ENCODE data around the gene PRG2. TPM values are rescaled to one million over a fixed set of nuclear protein-coding genes. Genes with fewer than 3 reads are reported as not detected.

The PRG2 gene
- total and polyA plus RNA-seq, 9 of the 15 experiments (the other 6 are each of a cell fraction or from before 2014, with no cell fraction given): 1.8 to 78.0 (median 26.6) TPM

DNA sequence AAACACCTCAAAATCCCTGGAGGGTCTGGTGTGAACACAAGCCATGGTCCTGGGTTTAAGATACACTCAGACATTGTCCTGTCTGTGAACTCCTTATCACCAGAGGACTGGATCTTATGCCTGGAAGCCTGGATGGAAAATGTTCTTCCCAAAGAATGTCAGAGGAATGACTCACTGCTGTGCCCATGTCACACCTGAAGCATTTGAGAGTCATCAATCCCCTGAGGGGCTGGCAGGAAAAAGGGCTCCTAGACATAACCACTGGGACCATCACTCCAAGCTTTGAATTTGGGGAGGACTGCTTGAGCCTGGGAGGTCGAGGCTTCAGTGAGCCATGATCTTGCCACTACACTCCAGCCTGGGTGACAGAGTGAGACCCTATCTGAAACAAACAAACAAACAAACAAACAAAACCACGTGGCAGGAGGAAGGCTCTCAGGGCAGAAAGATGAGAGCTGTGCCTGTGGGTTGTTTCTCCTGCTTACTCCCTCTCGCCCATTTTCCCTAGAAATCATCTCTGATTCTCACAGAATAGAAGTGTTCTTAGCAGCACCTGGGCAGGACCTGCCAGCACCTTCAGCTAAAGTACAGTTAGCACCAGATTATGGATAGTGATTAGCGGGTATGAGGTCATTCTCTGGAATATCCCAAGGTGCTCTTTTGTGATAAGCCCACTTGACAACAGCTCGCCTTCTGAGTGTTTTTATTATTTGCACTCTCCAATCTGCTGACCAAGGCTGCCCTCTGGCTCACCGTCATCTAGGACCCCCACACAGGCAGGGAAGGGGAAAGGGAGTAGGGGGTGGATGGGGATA, 11.9 kb upstream of the PRG2 start (continued):
- no peak for TF ChIP-seq STAG1 (CRISPR knock-in tag; IDR thresholded peaks at IDR 0.05; ENCODE audit: borderline replicate concordance)
- TF ChIP-seq, protein P1, sequence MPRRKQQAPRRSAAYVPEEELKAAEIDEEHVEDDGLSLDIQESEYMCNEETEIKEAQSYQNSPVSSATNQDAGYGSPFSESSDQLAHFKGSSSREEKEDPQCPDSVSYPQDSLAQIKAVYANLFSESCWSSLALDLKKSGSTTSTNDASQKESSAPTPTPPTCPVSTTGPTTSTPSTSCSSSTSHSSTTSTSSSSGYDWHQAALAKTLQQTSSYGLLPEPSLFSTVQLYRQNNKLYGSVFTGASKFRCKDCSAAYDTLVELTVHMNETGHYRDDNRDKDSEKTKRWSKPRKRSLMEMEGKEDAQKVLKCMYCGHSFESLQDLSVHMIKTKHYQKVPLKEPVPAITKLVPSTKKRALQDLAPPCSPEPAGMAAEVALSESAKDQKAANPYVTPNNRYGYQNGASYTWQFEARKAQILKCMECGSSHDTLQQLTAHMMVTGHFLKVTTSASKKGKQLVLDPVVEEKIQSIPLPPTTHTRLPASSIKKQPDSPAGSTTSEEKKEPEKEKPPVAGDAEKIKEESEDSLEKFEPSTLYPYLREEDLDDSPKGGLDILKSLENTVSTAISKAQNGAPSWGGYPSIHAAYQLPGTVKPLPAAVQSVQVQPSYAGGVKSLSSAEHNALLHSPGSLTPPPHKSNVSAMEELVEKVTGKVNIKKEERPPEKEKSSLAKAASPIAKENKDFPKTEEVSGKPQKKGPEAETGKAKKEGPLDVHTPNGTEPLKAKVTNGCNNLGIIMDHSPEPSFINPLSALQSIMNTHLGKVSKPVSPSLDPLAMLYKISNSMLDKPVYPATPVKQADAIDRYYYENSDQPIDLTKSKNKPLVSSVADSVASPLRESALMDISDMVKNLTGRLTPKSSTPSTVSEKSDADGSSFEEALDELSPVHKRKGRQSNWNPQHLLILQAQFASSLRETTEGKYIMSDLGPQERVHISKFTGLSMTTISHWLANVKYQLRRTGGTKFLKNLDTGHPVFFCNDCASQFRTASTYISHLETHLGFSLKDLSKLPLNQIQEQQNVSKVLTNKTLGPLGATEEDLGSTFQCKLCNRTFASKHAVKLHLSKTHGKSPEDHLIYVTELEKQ (CRISPR knock-in tag; IDR thresholded peaks at IDR 0.05): no peak
- peak; percentile 89 for TF ChIP-seq CBFA2T3 (IDR thresholded peaks at IDR 0.05)
- TF ChIP-seq POLR2A (conservative IDR thresholded peaks at IDR 0.05): peak; percentile 44; the same call in 1 of the 2 replicates
- no peak for TF ChIP-seq NFYB (IDR thresholded peaks at IDR 0.05; ENCODE audit: extremely low read depth, insufficient read length)
- no peak for TF ChIP-seq ZNF274 (IDR thresholded peaks at IDR 0.05; ENCODE audit: borderline replicate concordance, low read depth, low read length)
- no peak for TF ChIP-seq RREB1 (CRISPR knock-in tag; IDR thresholded peaks at IDR 0.05)
- TF ChIP-seq NRF1 (conservative IDR thresholded peaks at IDR 0.05 in 1 of 2, IDR thresholded peaks at IDR 0.05 in 1 of 2): 0 out of 4 replicates have a peak, but pooled peaks of 1 of the 2 experiments have one; percentile 27
- no peak for TF ChIP-seq PRPF4 (IDR thresholded peaks at IDR 0.05; ENCODE audit: insufficient read depth, low read depth, low read length, poor library complexity, severe bottlenecking)
- TF ChIP-seq RUNX1 (IDR thresholded peaks at IDR 0.05; ENCODE audit: low read depth): no peak
- no peak for TF ChIP-seq FOS (IDR thresholded peaks at IDR 0.05; ENCODE audit: extremely low read depth, insufficient read length)
- TF ChIP-seq ZNF75A (CRISPR knock-in tag; IDR thresholded peaks at IDR 0.05): no peak
- TF ChIP-seq CEBPB (tag; IDR thresholded peaks at IDR 0.05): no peak
- 0 out of 4 replicates have a peak, but pooled peaks of 1 of the 2 experiments have one; percentile 23 for TF ChIP-seq HDAC1 (IDR thresholded peaks at IDR 0.05)
- TF ChIP-seq FUS (optimal IDR thresholded peaks at IDR 0.05; ENCODE audit: low read depth, low read length): no peak
- no peak for TF ChIP-seq ETV6 (IDR thresholded peaks at IDR 0.05; ENCODE audit: borderline replicate concordance in 1 of 2, low read depth in 2 of 2, low read length in 1 of 2)
- no peak for TF ChIP-seq ETV6 (CRISPR knock-in tag; IDR thresholded peaks at IDR 0.05; ENCODE audit: borderline replicate concordance)

All from K562 (cell line).